ENCODE measurements around the gene ADAM15. TPM values are rescaled to one million over a fixed set of nuclear protein-coding genes. Genes with fewer than 3 reads are reported as not detected.
A peak's percentile ranks its signal among the peaks of the same experiment; 100 is the strongest.

ADAM15 gene
- total RNA-seq, 1 experiment from 2014 or later = 36.3 TPM

GRCh38 chr1:155006601-155007101, 44.5 kb upstream of the ADAM15 start:
- no TSS peak for BruUV-seq (replicated peaks)
- peak; percentile 77 for DNase-seq (ENCODE audit: low spot score)
- no peaks in the 10 kb centered on the region for H3K27me3 ChIP-seq (replicated peaks; ENCODE audit: insufficient read depth, low read depth, low read length, poor library complexity)
- no peak for TF ChIP-seq CTCF (conservative IDR thresholded peaks at IDR 0.05; ENCODE audit: low read depth, low read length)
- TF ChIP-seq EZH2 (IDR thresholded peaks at IDR 0.05; ENCODE audit: borderline replicate concordance, low read depth, low read length, poor library complexity, severe bottlenecking) = no peak
- H3K4me3 ChIP-seq (ENCODE audit: low read depth, low read length, poor library complexity, severe bottlenecking) = no peak overlapping the region
- H3K9me3 ChIP-seq (ENCODE audit: low read depth, low read length, poor library complexity, severe bottlenecking) = no peaks in the 10 kb centered on the region
- ChIA-PET CTCF (interaction anchor here (2.2 kb wide), 1 partner anchor 11 kb away, joined by 16 read pairs; no protein-coding TSS in a partner anchor), POLR2A (ENCODE audit: low non-redundant PET) (no interaction called here)
- H3K4me1 ChIP-seq (ENCODE audit: insufficient read depth, low read length, poor library complexity, severe bottlenecking) = peaks cover 15% of the 10 kb centered on the region
- H3K36me3 ChIP-seq (ENCODE audit: insufficient read depth, low read length, poor library complexity, severe bottlenecking) = no peaks in the 10 kb centered on the region
- peak overlapping the region; percentile 89 for H3K27ac ChIP-seq (ENCODE audit: low read depth, low read length, poor library complexity, severe bottlenecking)
- intact Hi-C loops (cut with micrococcal nuclease; ENCODE audit: unreplicated experiment) = no loop called here

- Histone ChIP-seq H3K9me3 (ENCODE audit: low read depth, low read length, poor library complexity, severe bottlenecking) (no peaks in the 10 kb centered on the region), H3K36me3 (ENCODE audit: insufficient read depth, low read length, poor library complexity, severe bottlenecking) (no peaks in the 10 kb centered on the region), H3K27ac (ENCODE audit: low read depth, low read length, poor library complexity, severe bottlenecking) (no peak overlapping the region), H3K4me3 (ENCODE audit: low read depth, low read length, poor library complexity, severe bottlenecking) (no peak overlapping the region), H3K27me3 (replicated peaks; ENCODE audit: insufficient read depth, low read depth, low read length, poor library complexity) (no peaks in the 10 kb centered on the region), H3K4me1 (ENCODE audit: insufficient read depth, low read length, poor library complexity, severe bottlenecking) (peaks cover 17% of the 10 kb centered on the region)
- intact Hi-C loops (cut with micrococcal nuclease; ENCODE audit: unreplicated experiment) = no loop called here
- no peak for DNase-seq (ENCODE audit: low spot score)
- no peak for TF ChIP-seq CTCF (conservative IDR thresholded peaks at IDR 0.05; ENCODE audit: low read depth, low read length)
- no peak for TF ChIP-seq EZH2 (IDR thresholded peaks at IDR 0.05; ENCODE audit: borderline replicate concordance, low read depth, low read length, poor library complexity, severe bottlenecking)
- ChIA-PET CTCF (interaction anchor here (0.5 to 2.2 kb wide), 2 partner anchors 10 to 384 kb away, joined by 4 to 16 read pairs; no protein-coding TSS in a partner anchor), POLR2A (ENCODE audit: low non-redundant PET) (no interaction called here)
- BruUV-seq (replicated peaks) = no TSS peak
These were observed 43.8 kb upstream of the ADAM15 start for GRCh38 chr1:155007251-155007828.

- Histone ChIP-seq H3K4me1 (ENCODE audit: insufficient read depth, low read length, poor library complexity, severe bottlenecking) (peaks cover 21% of the 10 kb centered on the region), H3K9me3 (ENCODE audit: low read depth, low read length, poor library complexity, severe bottlenecking) (no peaks in the 10 kb centered on the region), H3K27ac (ENCODE audit: low read depth, low read length, poor library complexity, severe bottlenecking) (peak overlapping the region; percentile 16), H3K27me3 (replicated peaks; ENCODE audit: insufficient read depth, low read depth, low read length, poor library complexity) (no peaks in the 10 kb centered on the region), H3K36me3 (ENCODE audit: insufficient read depth, low read length, poor library complexity, severe bottlenecking) (no peaks in the 10 kb centered on the region), H3K4me3 (ENCODE audit: low read depth, low read length, poor library complexity, severe bottlenecking) (no peak overlapping the region)
- ChIA-PET POLR2A (ENCODE audit: low non-redundant PET) (interaction anchor here (0.6 kb wide), 1 partner anchor 39 kb away, joined by 22 read pairs; no protein-coding TSS in a partner anchor), CTCF (interaction anchor here (0.5 to 2.2 kb wide), 3 partner anchors 9 to 385 kb away, joined by 3 to 16 read pairs (median 4); no protein-coding TSS in a partner anchor)
- intact Hi-C loops (cut with micrococcal nuclease; ENCODE audit: unreplicated experiment) = no loop called here
- TF ChIP-seq EZH2 (IDR thresholded peaks at IDR 0.05; ENCODE audit: borderline replicate concordance, low read depth, low read length, poor library complexity, severe bottlenecking) = no peak
- TF ChIP-seq CTCF (conservative IDR thresholded peaks at IDR 0.05; ENCODE audit: low read depth, low read length) = no peak
- BruUV-seq (replicated peaks) = no TSS peak
- DNase-seq (ENCODE audit: low spot score) = no peak
These were observed 42.8 kb upstream of the ADAM15 start for GRCh38 chr1:155008015-155008941.
